Heart left ventricle (tissue), 16 donors: Measurements from ENCODE around the gene DVL1. TPM values are rescaled to one million over a fixed set of nuclear protein-coding genes. Genes with fewer than 3 reads are reported as not detected.

Experiments
- ATAC-seq, 4 donors: fragments of 200-7000 bp; cut with Tn5 transposase; one replicate each; pipeline ENCODE4 v1.9.1; 2020 to 2022; ENCODE audit warnings: moderate library complexity in 4 of 4, mild to moderate bottlenecking in 3 of 4, moderate number of reproducible peaks in 1 of 4
- DNase-seq, 5 donors: peaks; one replicate each; pipeline ENCODE4 v3.0.0-alpha.2; 2020
- H3K27ac ChIP-seq, 12 donors: fragments of 200-600 bp; sonication (generic) in 4 of 12; one replicate each; pipeline versions ENCODE4 v1.5.0 to v1.8.0; 2016 to 2022; ENCODE audit warnings: mild to moderate bottlenecking in 2 of 12
- H3K27me3 ChIP-seq, 9 donors: fragments of 200-600 bp; sonication (generic) in 2 of 9; one replicate each; pipeline versions ENCODE4 v1.5.1 to v1.8.0; 2016 to 2022; ENCODE audit warnings: mild to moderate bottlenecking in 3 of 9
- H3K36me3 ChIP-seq, 9 donors: fragments of 200-600 bp; sonication (generic) in 2 of 9; one replicate each; pipeline versions ENCODE4 v1.5.0 to v1.8.0; 2018 to 2022; ENCODE audit warnings: mild to moderate bottlenecking in 2 of 9
- H3K4me1 ChIP-seq, 12 donors: fragments of 200-600 bp; sonication (generic) in 4 of 12; one replicate each; pipeline versions ENCODE4 v1.5.0 to v1.8.0; 2016 to 2022; ENCODE audit warnings: mild to moderate bottlenecking in 3 of 12
- H3K4me3 ChIP-seq, 12 donors: fragments of 200-600 bp; sonication (generic) in 4 of 12; one replicate each; pipeline versions ENCODE4 v1.5.0 to v1.8.0; 2017 to 2022; ENCODE audit warnings: mild to moderate bottlenecking in 9 of 12, moderate library complexity in 4 of 12
- H3K9me3 ChIP-seq, 12 donors: fragments of 200-600 bp; sonication (generic) in 4 of 12; one replicate each; pipeline versions ENCODE4 v1.5.0 to v1.8.0; 2016 to 2022; ENCODE audit warnings: mild to moderate bottlenecking in 1 of 12
- POLR2A ChIP-seq, 2 donors: fragments of 450-650 bp; IDR thresholded peaks; one replicate each; pipeline ENCODE4 v1.6.1; 2017; ENCODE audit warnings: antibody characterized with exemption in 2 of 2, mild to moderate bottlenecking in 2 of 2, moderate library complexity in 2 of 2
- WGBS, 4 donors: extraction: QIAGEN DNeasy Blood & Tissue Kit in 2 of 4; methylation state at CpG; one replicate each; pipeline versions ENCODE4 v1.1.5 to v1.1.7; 2013 to 2018; 5-methylcytosine and 5-hydroxymethylcytosine counted together
- intact Hi-C, 10 donors: fragments of 100-400 bp; cut with DNase I; formaldehyde crosslinking; loops; one replicate each; pipeline versions ENCODE4 v1.11.1 to v1.14.2; 2022
- polyA plus RNA-seq, 2 donors: library from polyadenylated mRNA; stranded (reverse); fragments of 200-250 nt; gene quantifications; one replicate each; pipeline ENCODE4 v1.2.3, GENCODE V29; 2013
- total RNA-seq, 9 donors: library from RNA; depleted of rRNA in 2 of 9; stranded (reverse); fragments of >200 nt in 2 of 9; fragmentation: NEBNext Ultra II Directional in 3 of 9; extraction: Animal tissue kit (Norgen Biotek cat#: 25700) in 3 of 9; gene quantifications; one replicate each; pipeline versions ENCODE4 v1.1.0 to v1.2.4, GENCODE V29; 2016 to 2023
- TF ChIP-seq, protein P1 (sequence below), 12 donors: fragments of 200-600 bp; sonication (generic) in 4 of 12; IDR thresholded peaks; one replicate each; pipeline versions ENCODE4 v1.5.0 to v1.8.0; 2018 to 2022; ENCODE audit warnings: antibody characterized with exemption in 12 of 12, mild to moderate bottlenecking in 5 of 12
- donor health status: ischemic (EF 13 %, LVEDD 7.1; RV severe dilation, severe dysfunction).
- donor health status: healthy with polysubstance abuse.
- donor health status: DM: no; HTN: yes; CAD: no.
- donor health status: DM: no; HTN: no; CAD: no.
- donor health status: ischemic (EF 25% LVEDD 6.9; RV normal size, moderate dysfunction).
- donor health status: ischemic (EF 25% LVEDD 5.7; RV mildly dilated, moderate dysfunction).
- donor health status: healthy.
- donor health status: DM: yes; HTN: yes; CAD: no.
- donor health status: ischemic (EF 35%, LVEDD 5.7; RV mildly dilated, moderate dysfunction).
- donor health status: nonischemic (EF 11% LVEDD 7.7; RV severe dilation, severe dysfunction).
- donor health status: DM: yes; HTN: yes; CAD: no.
- donor health status: PGD.
- donor health status: ischemic (EF 29% LVEDD 5.4; RV normal size, mild dysfunction).
- donor health status: nonischemic (EF 23%, LVEDD 6.1; RV moderate dilation, normal function).

Gene DVL1
- total and polyA plus RNA-seq, 11 donors = 75.3 to 177 (median 87.1) TPM

DNA sequence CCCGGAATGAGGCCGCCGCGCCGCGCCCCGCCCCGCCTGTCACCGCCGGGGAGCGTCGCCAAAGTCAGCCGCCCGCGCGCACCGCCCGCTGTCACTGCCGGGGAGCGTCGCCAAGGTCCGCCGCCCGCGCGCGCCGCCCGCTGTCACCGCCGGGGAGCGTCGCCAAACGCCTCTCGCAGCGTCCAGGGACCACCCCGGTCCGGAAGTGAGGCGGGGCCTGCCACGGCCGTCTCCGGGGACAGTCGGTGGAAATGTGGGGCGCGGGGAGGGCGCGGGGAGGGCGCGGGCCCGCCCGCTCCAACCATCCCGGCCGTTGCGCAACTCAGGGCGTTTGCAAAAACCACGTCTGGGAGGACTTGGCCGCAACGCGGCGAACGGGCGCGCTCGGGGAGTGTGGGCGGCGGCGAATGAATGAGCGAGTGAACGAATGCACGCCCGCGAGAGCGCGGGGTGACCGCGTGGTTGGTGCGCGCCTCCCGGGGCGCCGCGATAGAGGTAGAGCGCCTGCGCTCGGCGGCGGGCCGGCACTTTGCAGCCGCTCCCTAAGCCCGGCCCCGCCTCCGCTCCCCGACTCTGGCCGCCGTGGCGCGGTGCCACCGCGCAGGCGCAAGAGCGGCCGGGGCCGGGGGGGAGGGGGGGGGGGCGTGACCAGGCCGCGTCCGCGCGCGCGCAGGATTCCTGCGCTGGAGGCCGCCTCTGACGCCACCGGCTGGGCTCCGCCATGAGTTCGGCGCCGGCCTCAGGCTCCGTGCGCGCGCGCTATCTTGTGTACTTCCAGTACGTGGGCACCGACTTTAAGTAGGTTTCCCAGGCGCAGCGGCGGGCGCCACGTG lies 41.1 kb downstream of the DVL1 start, which contains the start of the genes ACAP3 and PUSL1:
Gene ACAP3, minus strand, starts transcription at position 8 of the 833 bp plus-strand sequence. CDS start 115 bp downstream, outside the sequence.
Gene PUSL1, plus strand, starts transcription at position 675 of the 833 bp plus-strand sequence. Its CDS starts 47 bp downstream, at position 722.
- H3K9me3 ChIP-seq = no peaks in the 10 kb centered on the region
- H3K36me3 ChIP-seq = peaks cover 0 to 35% (median 27%) of the 10 kb centered on the region in 9 donors
- peak; percentile 89 to 94 (median 93) for DNase-seq
- intact Hi-C loops = loop anchor here in 1 of 10 donors (2.0 kb wide), 1 partner anchor 41 kb away; the partner anchor contains the start of gene DVL1
- peak; percentile 38 to 78 (median 71) for ATAC-seq
- TF ChIP-seq POLR2A (IDR thresholded peaks at IDR 0.05) = no peak
- TF ChIP-seq, protein P1, sequence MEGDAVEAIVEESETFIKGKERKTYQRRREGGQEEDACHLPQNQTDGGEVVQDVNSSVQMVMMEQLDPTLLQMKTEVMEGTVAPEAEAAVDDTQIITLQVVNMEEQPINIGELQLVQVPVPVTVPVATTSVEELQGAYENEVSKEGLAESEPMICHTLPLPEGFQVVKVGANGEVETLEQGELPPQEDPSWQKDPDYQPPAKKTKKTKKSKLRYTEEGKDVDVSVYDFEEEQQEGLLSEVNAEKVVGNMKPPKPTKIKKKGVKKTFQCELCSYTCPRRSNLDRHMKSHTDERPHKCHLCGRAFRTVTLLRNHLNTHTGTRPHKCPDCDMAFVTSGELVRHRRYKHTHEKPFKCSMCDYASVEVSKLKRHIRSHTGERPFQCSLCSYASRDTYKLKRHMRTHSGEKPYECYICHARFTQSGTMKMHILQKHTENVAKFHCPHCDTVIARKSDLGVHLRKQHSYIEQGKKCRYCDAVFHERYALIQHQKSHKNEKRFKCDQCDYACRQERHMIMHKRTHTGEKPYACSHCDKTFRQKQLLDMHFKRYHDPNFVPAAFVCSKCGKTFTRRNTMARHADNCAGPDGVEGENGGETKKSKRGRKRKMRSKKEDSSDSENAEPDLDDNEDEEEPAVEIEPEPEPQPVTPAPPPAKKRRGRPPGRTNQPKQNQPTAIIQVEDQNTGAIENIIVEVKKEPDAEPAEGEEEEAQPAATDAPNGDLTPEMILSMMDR (IDR thresholded peaks at IDR 0.05) = peak in 3 of 12 donors; percentile 3 to 19 (median 11)
- peaks cover 18 to 58% (median 45%) of the 10 kb centered on the region in 12 donors for H3K4me1 ChIP-seq
- H3K27me3 ChIP-seq = no peaks in the 10 kb centered on the region
- peak within 1 kb of the TSS; percentile 71 to 95 (median 90) for H3K4me3 ChIP-seq
- 0 to 2% (median 1%) methylated on average over 18 to 131 of the region's 131 CpGs for WGBS, 4 donors
- peak within 1 kb of the TSS; percentile 89 to 100 (median 96) for H3K27ac ChIP-seq

DNA sequence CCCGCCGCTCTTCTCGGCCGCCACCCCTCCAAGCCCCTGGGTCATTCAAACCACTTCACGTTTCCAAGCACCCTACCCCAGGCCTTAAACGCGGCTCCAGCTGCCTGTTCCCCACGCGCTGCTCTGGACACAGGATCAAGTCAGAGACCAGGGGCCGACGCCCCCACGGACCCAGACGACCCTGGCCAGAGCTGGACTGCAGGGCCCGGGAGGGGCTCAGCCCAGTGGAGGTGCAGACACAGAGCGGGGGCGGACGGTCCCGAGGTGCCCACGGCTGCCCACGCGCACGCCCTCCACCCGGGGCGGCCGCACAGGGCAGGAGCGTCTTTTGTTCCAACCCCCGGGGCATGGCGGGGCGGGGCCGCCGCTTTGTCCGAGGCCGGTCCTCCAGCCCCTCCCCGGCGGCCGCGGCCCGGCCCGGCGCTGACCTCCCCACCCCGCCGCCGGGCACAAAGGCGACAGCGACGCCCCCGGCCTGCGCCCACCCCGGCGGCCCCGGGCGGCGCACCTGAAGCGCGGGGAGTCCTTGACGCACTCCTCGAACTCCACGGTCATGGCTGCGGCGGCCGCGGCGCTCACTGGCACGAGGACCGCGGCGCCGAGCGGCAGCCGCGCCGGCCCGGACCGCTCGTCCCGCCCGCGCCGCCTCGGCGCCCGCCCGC lies 41.8 kb downstream of the DVL1 start:
- intact Hi-C loops = no loop called here
- 0 to 2% (median 1%) methylated on average over 13 to 83 of the region's 83 CpGs for WGBS, 4 donors
- peak in 1 of 4 donors; percentile 1 for ATAC-seq

DNA sequence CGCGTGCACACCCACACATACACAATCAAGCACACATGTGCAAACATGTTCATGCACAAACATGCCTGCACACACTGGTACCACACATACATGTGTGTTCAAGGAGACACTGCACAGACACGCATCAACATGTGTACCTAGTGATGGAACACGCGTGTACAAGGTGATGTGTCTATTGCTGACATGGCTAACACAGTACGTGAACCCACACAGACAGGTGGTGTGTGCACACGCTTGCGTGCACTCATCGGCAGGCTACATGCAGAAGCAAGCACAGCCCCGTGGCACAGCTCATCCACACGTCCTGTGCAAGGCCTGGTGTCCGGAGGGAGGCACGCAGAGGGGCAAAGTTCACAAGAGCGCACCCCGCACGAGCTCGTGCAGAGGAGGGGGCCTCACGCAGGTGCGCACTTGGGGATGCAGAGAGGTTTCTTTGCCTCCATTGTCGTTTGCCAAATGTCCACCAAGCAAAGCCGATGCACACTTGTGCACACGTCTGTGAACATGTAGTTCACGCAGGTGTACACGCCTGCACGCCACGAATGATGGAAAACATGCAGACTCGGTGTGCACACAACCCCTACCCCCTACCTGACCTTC lies 42.5 kb downstream of the DVL1 start:
- intact Hi-C loops = no loop called here
- Histone ChIP-seq H3K36me3 (peaks cover 0 to 21% (median 15%) of the 10 kb centered on the region in 9 donors), H3K4me1 (peaks cover 18 to 60% (median 45%) of the 10 kb centered on the region in 12 donors), H3K27ac (peak overlapping the region in 10 of 12 donors; percentile 91 to 100 (median 96)), H3K27me3 (no peaks in the 10 kb centered on the region), H3K4me3 (peak overlapping the region; percentile 69 to 95 (median 90)), H3K9me3 (no peaks in the 10 kb centered on the region)
- DNase-seq = no peak
- WGBS, 4 donors = 19 to 41% (median 36%) methylated on average over 19 to 27 of the region's 27 CpGs
- TF ChIP-seq POLR2A (IDR thresholded peaks at IDR 0.05) = no peak
- TF ChIP-seq, protein P1 (IDR thresholded peaks at IDR 0.05) = no peak
- ATAC-seq = no peak

More for the DNA sequence above, 41.8 kb downstream of the DVL1 start:
- no peaks in the 10 kb centered on the region for H3K9me3 ChIP-seq
- H3K4me1 ChIP-seq = peaks cover 18 to 60% (median 45%) of the 10 kb centered on the region in 12 donors
- TF ChIP-seq POLR2A (IDR thresholded peaks at IDR 0.05) = peak in 1 of 2 donors; percentile 4
- TF ChIP-seq, protein P1 (IDR thresholded peaks at IDR 0.05) = no peak
- H3K36me3 ChIP-seq = peaks cover 0 to 28% (median 20%) of the 10 kb centered on the region in 9 donors
- no peaks in the 10 kb centered on the region for H3K27me3 ChIP-seq
- peak overlapping the region; percentile 89 to 100 (median 96) for H3K27ac ChIP-seq
- peak overlapping the region; percentile 69 to 95 (median 90) for H3K4me3 ChIP-seq
- DNase-seq = peak; percentile 55 to 81 (median 72)
